ENCODE measurements around the gene CBL. TPM values are rescaled to one million over a fixed set of nuclear protein-coding genes. Genes with fewer than 3 reads are reported as not detected.
A peak's percentile ranks its signal among the peaks of the same experiment; 100 is the strongest.

Gene CBL
- total RNA-seq, 1 donor = 11.4 TPM

DNA sequence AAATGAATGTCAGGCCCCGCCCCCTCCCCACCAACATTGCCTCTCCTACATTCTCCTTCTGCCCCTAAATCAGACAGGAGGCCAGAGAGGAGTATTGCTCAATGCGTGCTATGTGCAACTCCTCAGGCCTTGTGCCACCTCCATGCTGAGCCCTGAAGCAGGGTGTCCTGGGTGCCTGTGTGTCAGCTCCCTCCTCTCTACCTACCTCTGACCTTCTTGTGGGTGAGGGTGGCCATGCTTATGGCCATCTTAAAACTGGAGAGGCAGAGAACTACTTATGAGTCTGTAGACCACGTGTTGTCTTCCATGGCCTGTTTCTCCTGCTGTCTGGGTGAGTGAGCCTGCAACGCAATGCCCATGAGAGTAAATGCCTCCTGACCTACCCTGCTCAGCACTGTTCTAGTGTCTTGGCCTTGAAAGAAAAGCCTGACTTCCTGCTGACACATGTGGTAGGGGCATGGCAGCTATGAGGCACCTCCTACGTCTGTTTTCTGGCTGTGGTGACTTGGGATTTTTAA lies 100.3 kb downstream of the CBL start:
- no peak overlapping the region for H3K4me3 ChIP-seq (ENCODE audit: low read depth, low read length)
- DNase-seq (ENCODE audit: low read depth) = peak; percentile 19
- TF ChIP-seq, protein P1, sequence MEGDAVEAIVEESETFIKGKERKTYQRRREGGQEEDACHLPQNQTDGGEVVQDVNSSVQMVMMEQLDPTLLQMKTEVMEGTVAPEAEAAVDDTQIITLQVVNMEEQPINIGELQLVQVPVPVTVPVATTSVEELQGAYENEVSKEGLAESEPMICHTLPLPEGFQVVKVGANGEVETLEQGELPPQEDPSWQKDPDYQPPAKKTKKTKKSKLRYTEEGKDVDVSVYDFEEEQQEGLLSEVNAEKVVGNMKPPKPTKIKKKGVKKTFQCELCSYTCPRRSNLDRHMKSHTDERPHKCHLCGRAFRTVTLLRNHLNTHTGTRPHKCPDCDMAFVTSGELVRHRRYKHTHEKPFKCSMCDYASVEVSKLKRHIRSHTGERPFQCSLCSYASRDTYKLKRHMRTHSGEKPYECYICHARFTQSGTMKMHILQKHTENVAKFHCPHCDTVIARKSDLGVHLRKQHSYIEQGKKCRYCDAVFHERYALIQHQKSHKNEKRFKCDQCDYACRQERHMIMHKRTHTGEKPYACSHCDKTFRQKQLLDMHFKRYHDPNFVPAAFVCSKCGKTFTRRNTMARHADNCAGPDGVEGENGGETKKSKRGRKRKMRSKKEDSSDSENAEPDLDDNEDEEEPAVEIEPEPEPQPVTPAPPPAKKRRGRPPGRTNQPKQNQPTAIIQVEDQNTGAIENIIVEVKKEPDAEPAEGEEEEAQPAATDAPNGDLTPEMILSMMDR (IDR thresholded peaks at IDR 0.05; ENCODE audit: insufficient read depth, low read length) = no peak

DNA sequence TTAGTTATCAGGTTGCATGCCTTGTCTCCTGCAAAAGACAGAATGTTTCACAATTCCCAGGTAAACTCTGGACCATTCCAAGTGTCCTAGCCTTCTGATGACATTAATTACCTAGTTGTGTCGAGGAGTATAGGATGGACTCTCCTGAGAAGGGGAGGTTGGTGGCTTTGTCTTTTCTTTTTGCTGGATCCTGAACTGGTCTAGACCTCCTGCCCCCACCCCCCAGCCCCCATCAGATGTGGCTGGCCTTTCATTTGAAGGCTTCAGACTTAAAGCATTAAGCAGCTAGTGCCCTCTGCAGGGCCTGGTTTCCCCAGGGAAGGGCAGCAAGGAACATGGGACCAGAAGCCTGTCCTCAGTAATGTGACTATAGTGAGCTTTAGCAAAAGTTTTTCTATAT lies 101.1 kb downstream of the CBL start:
- no peak for DNase-seq (ENCODE audit: low read depth)
- TF ChIP-seq, protein P1 (IDR thresholded peaks at IDR 0.05; ENCODE audit: insufficient read depth, low read length) = no peak
- no peak overlapping the region for H3K4me3 ChIP-seq (ENCODE audit: low read depth, low read length)

DNA sequence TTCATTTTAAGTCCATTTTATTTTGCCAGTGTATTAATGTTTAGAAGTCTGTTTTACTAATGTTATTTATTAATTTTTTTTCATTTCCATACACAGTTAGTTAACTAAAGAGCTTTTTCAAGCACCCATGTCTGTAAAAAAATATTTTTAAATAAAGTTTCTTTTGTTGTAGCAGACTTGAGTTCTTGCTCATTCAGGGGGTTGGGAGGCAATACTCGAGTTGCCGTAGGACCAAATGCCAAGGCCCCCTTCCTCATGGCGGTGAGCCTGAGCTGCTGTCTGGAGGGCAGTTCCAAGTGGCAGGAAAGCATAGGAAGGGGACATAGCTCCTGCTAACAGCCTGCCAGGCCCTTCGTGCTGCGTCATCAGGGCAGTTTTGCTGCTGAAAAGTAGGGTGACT lies 101.8 kb downstream of the CBL start:
- no peak overlapping the region for H3K4me3 ChIP-seq (ENCODE audit: low read depth, low read length)
- DNase-seq (ENCODE audit: low read depth) = no peak
- TF ChIP-seq, protein P1 (IDR thresholded peaks at IDR 0.05; ENCODE audit: insufficient read depth, low read length) = no peak

GRCh38 chr11:119309411-119309810 lies 103.3 kb downstream of the CBL start:
- DNase-seq (ENCODE audit: low read depth) = no peak
- TF ChIP-seq, protein P1 (IDR thresholded peaks at IDR 0.05; ENCODE audit: insufficient read depth, low read length) = no peak
- H3K4me3 ChIP-seq (ENCODE audit: low read depth, low read length) = no peak overlapping the region

DNA sequence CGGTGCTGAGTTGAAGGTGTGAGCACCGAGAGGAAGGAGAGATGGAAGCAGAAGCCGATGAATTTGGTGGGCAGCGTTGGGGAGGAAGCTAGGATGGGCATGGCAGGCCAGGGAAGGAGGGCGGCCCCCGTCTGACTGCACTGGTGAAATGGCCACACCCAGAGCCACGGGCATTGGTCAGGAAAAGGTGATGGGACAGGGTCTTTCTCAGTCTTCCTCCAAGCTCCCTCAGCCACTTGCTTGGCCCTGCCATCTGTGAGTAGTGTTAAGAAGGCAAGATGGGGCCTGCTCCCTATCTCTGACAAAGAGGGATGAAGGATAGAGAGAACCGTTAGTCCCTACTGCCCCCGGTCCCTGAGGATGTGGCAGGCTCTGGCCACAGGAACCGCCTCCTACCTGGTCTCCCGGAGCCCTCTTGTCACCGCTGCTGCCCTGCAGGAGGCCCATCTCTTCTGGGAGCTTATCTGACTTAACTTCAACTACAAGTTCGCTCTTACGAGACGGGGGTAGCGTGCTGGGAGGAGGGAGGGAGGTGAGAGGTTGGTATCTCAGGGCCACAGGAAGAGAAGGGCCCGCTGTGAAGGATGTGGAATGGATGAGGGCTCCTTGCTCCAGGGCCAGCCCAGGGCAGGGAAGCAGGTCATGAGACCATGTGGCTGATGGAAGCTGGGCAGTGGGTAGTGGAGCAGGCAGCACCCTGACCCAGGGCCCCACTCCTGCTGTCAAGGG lies 104.0 kb downstream of the CBL start:
- H3K4me3 ChIP-seq (ENCODE audit: low read depth, low read length) = no peak overlapping the region
- TF ChIP-seq, protein P1 (IDR thresholded peaks at IDR 0.05; ENCODE audit: insufficient read depth, low read length) = no peak
- DNase-seq (ENCODE audit: low read depth) = no peak

- no peak for DNase-seq (ENCODE audit: low read depth)
- TF ChIP-seq, protein P1 (IDR thresholded peaks at IDR 0.05; ENCODE audit: insufficient read depth, low read length) = no peak
- H3K4me3 ChIP-seq (ENCODE audit: low read depth, low read length) = no peak overlapping the region
Measured at GRCh38 chr11:119310682-119311052, 104.5 kb downstream of the CBL start.

Measured in fibroblast of the aortic adventitia (primary cell).